Neural progenitor cell (in vitro differentiated cells): ENCODE measurements around the gene NEDD4L.

Experiments used
- CTCF ChIP-seq: fragments of 200-600 bp; sonication (generic); IDR thresholded peaks from 2 replicates; pipeline ENCODE4 v1.5.1; 2017; ENCODE audit warnings: antibody characterized with exemption, mild to moderate bottlenecking
- EZH2 ChIP-seq: fragments of 200-600 bp; sonication (generic); IDR thresholded peaks from 2 replicates; pipeline ENCODE4 v1.6.1; 2017; ENCODE audit warnings: antibody characterized with exemption, mild to moderate bottlenecking, moderate library complexity
- EZH2phosphoT487 ChIP-seq: fragments of 200-600 bp; sonication (generic); IDR thresholded peaks from 2 replicates; pipeline ENCODE4 v1.6.1; 2017; ENCODE audit warnings: antibody characterized with exemption

- TF ChIP-seq CTCF, result no peak
- TF ChIP-seq EZH2phosphoT487, result no peak
- no peak for TF ChIP-seq EZH2
These were observed 294.1 kb downstream of the NEDD4L start for GRCh38 chr18:58338141-58338540.
